ENCODE data around the gene ST6GALNAC1. TPM values are rescaled to one million over a fixed set of nuclear protein-coding genes. Genes with fewer than 3 reads are reported as not detected.

ST6GALNAC1 gene
- total RNA-seq, 1 donor from 2014 or later: 3.1 TPM

- intact Hi-C loops (cut with micrococcal nuclease): no loop called here
- Histone ChIP-seq H3K9me3 (replicated peaks) (no peaks in the 10 kb centered on the region), H3K27ac (replicated peaks) (no peak overlapping the region), H3K36me3 (no peaks in the 10 kb centered on the region), H3K4me1 (no peaks in the 10 kb centered on the region), H3K27me3 (ENCODE audit: low read depth) (no peaks in the 10 kb centered on the region), H3K4me3 (no peak overlapping the region)
- no peak for DNase-seq
- no peak for TF ChIP-seq CTCF (IDR thresholded peaks at IDR 0.05; ENCODE audit: borderline replicate concordance)
Measured at GRCh38 chr17:76635039-76635438, 8.5 kb downstream of the ST6GALNAC1 start.

- Histone ChIP-seq H3K4me1 (no peaks in the 10 kb centered on the region), H3K36me3 (no peaks in the 10 kb centered on the region), H3K27me3 (ENCODE audit: low read depth) (no peaks in the 10 kb centered on the region), H3K9me3 (replicated peaks) (no peaks in the 10 kb centered on the region), H3K27ac (replicated peaks) (no peak overlapping the region), H3K4me3 (no peak overlapping the region)
- TF ChIP-seq CTCF (IDR thresholded peaks at IDR 0.05; ENCODE audit: borderline replicate concordance): no peak
- no peak for DNase-seq
- intact Hi-C loops (cut with micrococcal nuclease): no loop called here
Measured at GRCh38 chr17:76633628-76634328, 9.8 kb downstream of the ST6GALNAC1 start.

GRCh38 chr17:76631821-76632565, 11.6 kb downstream of the ST6GALNAC1 start:
- Histone ChIP-seq H3K9me3 (replicated peaks) (no peaks in the 10 kb centered on the region), H3K27me3 (ENCODE audit: low read depth) (no peaks in the 10 kb centered on the region), H3K36me3 (no peaks in the 10 kb centered on the region), H3K4me1 (no peaks in the 10 kb centered on the region), H3K4me3 (no peak overlapping the region), H3K27ac (replicated peaks) (no peak overlapping the region)
- intact Hi-C loops (cut with micrococcal nuclease): no loop called here
- DNase-seq: no peak
- no peak for TF ChIP-seq CTCF (IDR thresholded peaks at IDR 0.05; ENCODE audit: borderline replicate concordance)

- H3K4me3 ChIP-seq: no peak overlapping the region
- H3K36me3 ChIP-seq: no peaks in the 10 kb centered on the region
- no peaks in the 10 kb centered on the region for H3K9me3 ChIP-seq (replicated peaks)
- no peaks in the 10 kb centered on the region for H3K27me3 ChIP-seq (ENCODE audit: low read depth)
- no peaks in the 10 kb centered on the region for H3K4me1 ChIP-seq
- no peak for TF ChIP-seq CTCF (IDR thresholded peaks at IDR 0.05; ENCODE audit: borderline replicate concordance)
- intact Hi-C loops (cut with micrococcal nuclease): no loop called here
- DNase-seq: no peak
- H3K27ac ChIP-seq (replicated peaks): no peak overlapping the region
Measured at GRCh38 chr17:76630151-76630550, 13.4 kb downstream of the ST6GALNAC1 start.

- H3K4me3 ChIP-seq: no peak overlapping the region
- H3K27me3 ChIP-seq (ENCODE audit: low read depth): no peaks in the 10 kb centered on the region
- H3K4me1 ChIP-seq: peaks cover 4% of the 10 kb centered on the region
- intact Hi-C loops (cut with micrococcal nuclease): no loop called here
- H3K36me3 ChIP-seq: no peaks in the 10 kb centered on the region
- no peak for TF ChIP-seq CTCF (IDR thresholded peaks at IDR 0.05; ENCODE audit: borderline replicate concordance)
- no peak overlapping the region for H3K27ac ChIP-seq (replicated peaks)
- no peaks in the 10 kb centered on the region for H3K9me3 ChIP-seq (replicated peaks)
- DNase-seq: no peak
Measured at GRCh38 chr17:76627510-76627909, 16.0 kb downstream of the ST6GALNAC1 start.
